ENCODE results near the gene MTA1. TPM values are rescaled to one million over a fixed set of nuclear protein-coding genes. Genes with fewer than 3 reads are reported as not detected.

The MTA1 gene
- total RNA-seq, 1 experiment from 2014 or later: 20.3 TPM

DNA sequence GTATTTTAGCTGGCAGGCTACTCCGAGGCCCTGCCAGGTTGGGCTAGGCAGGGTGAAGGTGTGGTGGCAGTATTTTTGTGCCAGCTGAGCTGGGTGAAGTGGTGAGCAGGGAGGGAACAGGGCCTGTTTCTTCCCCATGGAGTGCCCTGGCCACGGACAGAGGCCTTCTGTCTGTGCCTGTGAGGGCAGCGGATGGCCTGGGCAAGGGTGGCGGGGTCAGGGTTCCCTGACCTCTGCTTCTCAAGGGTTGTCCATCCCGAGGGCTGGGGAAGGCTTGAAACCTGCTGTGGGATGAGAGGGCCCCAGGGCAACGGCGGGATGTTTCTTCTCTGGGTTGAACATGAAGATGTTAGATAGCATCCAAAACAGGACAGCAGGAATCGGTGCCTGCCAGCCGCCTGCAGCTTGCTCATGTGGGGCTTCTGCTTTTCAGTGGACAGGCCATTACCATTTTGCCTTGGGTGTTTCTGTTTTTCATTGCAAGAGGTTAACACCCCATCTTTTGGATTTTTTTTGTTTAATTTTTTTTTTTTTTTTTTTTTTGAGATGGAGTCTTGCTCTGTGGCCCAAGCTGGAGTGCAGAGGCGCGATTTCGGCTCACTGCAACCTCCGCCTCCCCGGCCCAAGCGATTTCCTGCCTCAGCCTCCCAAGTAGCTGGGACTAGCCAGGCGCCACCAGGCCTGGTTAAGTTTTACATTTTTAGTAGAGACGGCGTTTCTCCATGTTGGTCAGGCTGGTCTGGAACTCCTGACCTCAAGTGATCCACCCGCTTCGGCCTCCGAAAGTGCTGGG is 3.3 kb downstream of the MTA1 start:
- no peak for DNase-seq (ENCODE audit: low read depth)

DNA sequence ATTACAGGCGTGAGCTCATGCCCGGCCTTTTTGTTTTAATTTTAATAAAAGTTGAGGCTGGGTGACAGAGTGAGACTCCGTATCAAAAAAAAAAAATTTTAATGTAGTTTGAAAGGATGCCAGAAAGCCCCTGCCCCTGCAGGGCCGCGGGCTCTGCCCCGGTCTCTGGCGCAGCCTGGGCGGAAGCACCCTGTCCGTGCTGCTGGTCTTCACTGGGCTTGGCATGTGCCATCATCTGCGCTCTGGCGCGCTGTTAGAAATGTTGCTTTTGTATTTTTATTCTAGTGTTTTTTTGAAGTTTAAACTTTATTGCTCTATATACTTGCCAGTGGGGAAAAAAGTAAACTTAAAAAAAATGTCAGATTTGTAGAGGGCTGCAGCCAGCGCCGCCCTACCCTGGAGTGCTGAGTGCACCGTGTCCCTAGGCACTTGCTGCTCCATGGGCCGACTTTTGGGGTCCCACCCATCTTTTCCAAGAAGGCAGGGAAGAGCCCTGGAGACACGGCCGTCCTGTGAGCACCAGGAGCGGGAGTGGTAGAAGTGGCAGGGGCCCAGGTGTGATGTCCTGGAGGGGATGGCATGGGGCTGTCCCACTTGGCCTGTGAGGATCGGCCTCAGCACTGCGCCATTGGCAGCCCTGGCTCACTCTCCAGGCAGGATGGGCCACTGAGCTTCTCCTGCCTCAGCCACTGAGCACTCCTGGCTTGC is 4.0 kb downstream of the MTA1 start:
- DNase-seq (ENCODE audit: low read depth): no peak

DNA sequence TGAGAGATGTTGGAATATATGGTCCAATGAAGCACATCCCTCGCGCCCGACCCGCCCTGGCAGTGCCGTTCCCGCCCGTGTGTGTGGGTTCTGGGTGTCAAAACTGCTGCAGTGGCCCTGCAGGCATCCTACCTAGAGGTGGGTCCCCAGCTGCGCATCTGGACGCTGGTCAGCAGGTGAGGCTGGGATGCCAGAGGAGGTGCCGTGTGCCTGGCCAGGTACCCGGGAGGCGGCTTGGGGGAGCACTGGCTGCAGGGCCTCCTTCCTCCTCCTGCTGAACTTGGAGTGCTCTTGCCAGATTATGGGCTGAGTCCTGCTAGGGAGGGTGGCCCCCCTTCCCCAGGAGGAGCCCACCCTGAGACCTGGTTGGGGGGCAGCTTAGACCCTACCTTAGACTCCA is 5.2 kb downstream of the MTA1 start:
- DNase-seq (ENCODE audit: low read depth): no peak

- no peak for DNase-seq (ENCODE audit: low read depth)
Measured at GRCh38 chr14:105425823-105426247, 6.2 kb downstream of the MTA1 start.

DNA sequence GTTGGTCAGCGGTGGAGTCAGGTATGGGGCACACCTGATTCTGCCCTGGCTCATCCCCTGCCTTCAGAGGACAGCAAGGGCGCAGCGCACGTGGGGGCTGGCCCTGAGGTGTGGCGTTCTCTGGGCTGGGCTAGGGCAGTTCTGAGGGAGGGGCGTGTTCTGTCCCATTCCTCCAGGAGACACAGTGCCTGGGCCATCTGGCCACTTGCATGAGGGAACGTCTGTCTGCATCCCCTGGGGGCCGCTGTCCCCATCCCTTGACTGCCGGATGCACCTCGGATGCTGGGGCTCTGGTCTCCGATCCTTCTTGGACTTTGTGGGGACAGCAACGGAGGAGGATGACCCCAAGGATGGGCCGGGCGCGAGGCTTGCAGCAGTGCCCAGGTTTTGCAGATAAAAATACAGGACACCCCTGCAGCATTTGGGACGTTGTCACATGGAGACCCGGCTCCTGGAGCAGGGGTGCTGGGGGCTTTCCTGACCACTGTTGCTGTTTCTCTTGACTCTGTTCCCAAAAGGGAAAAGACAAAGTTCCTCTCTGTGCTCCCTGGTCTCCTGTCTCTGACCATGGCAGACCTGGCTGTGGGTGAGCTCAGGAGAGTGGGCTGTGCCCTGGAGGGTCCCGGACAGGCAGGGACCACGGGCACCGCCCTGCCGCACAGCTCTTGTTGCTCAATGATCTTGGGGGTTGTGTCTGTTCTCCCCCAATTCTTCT is 6.9 kb downstream of the MTA1 start:
- no peak for DNase-seq (ENCODE audit: low read depth)

GRCh38 chr14:105427412-105427811 is 7.8 kb downstream of the MTA1 start:
- DNase-seq (ENCODE audit: low read depth): no peak

DNA sequence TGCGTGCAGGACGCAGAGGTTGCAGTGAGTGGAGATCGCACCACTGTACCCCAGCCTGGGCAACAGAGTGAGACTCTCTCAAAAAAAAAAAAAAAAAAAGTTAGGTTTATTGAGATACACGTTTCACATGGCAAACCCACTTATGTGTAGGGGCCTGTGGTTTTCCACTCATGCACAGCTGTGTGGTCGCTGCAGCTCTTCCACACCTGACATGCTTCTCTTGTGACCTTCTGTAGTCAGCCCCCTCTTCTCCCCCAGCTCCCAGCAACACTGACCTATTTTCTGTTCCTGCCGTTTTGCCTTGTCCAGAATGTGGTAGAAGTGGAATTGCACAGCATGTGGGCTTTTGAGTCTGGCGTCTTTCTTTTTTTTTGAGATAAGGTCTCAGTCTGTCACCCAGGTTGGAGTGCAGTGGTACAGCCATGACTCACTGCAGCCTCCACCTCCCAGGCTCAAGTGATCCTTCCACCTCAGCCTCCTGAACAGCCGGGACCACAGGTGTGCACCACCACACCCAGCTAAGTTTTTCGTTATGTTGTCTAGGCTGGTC is 8.4 kb downstream of the MTA1 start:
- no peak for DNase-seq (ENCODE audit: low read depth)

DNA sequence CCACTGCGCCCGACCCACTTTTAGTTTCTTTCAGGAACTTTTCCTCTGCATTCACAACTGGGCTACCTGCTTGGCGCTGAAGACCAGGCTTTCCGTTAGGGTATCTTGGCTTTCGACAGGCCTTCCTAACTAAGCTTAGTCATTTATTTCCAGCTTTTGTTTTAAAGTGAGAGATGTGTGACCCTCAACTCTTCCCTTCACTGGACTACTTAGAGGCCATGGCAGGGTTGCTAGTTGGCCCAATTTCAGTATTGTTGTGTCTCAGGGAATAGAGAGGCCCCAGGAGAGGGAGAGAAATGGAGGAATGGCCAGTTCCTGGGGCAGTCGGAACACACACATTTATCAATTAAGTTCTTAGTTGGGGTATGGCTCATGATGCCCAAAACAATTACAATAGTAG is 10.4 kb downstream of the MTA1 start:
- no peak for DNase-seq (ENCODE audit: low read depth)

GRCh38 chr14:105430565-105430964 is 10.9 kb downstream of the MTA1 start:
- DNase-seq (ENCODE audit: low read depth): peak; percentile 67

DNA sequence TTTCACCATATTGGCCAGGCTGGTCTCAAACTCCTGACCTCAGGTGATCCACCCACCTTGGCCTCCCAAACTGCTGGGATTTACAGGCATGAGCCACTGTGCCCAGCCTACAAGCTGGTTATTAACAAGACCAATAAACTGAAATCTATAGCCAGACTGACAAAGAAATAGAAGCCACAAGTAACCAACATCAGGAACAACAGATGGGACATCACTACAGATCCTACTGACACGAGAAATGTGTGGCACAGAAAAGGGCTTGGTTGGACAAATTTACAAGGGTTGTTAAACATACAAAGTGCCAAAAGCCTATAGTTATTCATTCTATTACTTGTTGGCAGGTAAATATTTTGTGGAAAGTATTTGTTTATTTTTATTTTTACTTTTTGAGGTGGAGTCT is 11.6 kb downstream of the MTA1 start:
- no peak for DNase-seq (ENCODE audit: low read depth)

GRCh38 chr14:105432657-105433056 is 13.0 kb downstream of the MTA1 start:
- no peak for DNase-seq (ENCODE audit: low read depth)

- no peak for DNase-seq (ENCODE audit: low read depth)
Measured at GRCh38 chr14:105433161-105433605, 13.6 kb downstream of the MTA1 start.

- DNase-seq (ENCODE audit: low read depth): no peak
Measured at GRCh38 chr14:105436402-105436801, 16.8 kb downstream of the MTA1 start.

DNA sequence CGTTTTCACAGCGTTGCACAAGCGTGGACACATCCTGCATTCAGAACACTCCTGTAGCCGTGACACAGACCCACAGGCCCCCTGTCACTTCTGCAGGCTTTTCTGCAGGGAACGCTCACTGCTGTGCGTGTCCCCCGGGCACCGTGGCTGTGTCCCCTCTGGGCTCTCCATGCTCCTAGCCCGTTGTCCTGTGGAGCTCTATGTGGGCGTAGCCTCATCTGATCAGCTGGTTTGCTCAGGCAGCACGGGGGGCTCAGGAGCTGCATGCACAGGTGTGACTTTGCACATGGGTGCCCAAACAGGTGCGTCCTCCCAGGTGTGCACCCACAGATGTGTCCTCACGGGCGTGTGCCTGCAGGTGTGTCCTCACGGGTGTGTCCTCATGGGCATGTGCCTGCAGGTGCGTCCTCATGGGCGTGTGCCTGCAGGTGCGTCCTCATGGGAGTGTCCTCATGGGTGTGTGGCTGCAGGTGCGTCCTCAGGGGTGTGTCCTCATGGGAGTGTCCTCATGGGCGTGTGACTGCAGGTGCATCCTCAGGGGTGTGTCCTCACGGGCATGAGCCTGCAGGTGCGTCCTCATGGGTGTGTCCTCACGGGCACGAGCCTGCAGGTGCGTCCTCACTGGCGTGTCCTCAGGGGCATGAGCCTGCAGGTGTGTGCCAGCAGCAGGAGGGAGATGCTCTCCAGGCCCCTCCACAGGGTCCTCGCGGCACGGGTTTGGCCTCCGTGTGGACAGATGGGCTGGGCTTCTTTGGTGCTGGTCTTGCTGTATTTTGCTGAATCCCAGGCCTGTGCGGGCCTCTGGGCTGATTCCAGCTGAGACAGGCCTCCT is 17.5 kb downstream of the MTA1 start:
- no peak for DNase-seq (ENCODE audit: low read depth)

DNA sequence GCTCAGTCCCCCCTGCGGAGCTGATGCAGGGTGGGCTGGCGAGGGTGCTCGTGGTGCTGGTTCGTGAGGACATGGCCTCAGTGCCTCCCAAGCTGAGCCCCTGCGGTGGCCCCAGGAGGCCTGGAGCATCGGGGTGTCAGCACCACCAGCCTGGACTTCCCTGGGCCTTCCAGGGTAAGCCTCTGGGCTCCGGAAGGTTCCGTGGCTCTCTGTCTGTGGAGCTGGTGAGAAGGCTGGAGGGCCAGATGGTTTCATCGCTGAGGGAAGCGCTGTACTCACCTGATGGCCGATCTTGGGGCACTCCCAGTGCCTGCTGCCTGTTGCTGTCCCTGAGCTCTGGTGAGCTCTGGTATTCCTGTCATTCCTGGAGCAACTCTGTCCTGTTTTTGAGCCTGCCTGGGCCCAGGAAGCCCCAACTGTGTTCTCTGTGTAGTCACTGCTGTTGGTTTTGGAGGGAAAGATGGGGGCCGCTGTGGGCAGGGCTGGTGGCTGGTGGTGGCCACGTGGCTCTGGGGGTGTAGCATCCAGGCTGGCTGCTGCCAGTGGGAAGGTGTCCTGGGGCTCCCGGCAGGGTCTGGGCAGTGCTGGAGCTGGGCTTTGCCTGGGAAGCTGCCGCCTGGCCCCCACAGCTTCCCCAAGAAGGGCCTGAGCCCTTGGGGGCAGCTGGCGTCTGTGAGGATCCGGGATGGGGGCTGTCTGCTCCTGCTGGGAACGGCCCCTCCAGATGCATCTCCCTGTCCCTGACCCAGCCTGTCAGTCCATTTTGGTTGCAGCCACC is 18.3 kb downstream of the MTA1 start:
- no peak for DNase-seq (ENCODE audit: low read depth)

GRCh38 chr14:105439179-105439578 is 19.6 kb downstream of the MTA1 start:
- DNase-seq (ENCODE audit: low read depth): no peak

DNA sequence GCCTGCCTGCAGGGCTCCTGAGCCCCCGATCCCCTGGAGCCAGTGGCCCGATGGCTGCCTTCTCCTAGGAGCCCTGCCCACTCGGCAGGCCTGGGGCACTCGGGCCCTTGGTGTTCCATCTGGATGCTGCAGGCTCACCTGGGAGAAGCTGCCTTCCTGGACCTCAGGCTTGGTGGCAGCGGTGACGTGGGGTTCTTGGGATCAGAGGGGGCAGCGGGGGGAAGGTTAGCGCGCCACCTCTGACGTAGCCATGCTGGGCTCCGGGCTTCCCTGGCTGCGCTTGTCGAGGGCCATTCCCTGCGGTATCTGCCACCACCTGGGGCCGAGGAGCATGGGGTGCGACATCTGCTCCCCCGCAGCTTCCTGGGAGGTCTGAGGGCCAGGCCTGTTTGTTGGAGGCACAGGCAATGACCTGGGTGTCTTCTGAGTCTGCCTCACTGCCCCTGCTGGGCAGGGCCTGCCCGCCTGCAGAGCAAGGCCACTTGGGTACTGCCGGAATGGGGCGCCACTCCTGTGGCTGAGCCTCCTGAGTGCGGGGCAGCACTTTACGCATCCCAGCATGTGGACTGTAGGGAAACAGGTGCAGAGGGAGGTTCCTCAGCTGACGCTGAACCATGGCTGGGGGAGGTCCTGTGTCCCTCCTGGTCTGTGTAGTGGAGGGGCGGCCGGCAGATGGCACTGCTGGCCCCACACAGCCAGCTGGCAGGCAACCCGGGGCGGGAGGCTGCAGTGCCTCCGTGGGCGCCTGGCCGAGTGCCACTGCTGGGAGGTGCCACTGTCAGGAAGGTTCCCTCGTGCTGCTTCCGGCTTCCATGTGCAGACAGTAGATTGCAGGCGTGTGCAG is 20.3 kb downstream of the MTA1 start:
- no peak for DNase-seq (ENCODE audit: low read depth)

DNA sequence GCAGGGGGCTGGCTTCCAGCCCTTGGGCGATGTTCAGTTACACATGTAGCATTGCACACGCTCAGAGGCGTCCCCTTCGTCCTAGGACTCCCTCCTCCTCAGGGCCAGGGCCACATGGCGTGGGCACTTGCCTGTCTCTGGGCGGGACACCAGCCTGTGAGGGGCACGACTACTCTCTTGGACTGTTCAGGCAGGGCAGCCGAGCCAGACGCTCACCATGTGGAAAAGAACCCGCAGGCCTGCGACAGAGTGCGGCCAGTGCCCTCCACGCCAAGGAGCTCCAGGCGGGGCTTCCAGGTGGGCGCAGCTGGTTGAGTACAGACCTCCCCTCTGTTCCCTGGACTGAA is 20.9 kb downstream of the MTA1 start:
- DNase-seq (ENCODE audit: low read depth): no peak

DNA sequence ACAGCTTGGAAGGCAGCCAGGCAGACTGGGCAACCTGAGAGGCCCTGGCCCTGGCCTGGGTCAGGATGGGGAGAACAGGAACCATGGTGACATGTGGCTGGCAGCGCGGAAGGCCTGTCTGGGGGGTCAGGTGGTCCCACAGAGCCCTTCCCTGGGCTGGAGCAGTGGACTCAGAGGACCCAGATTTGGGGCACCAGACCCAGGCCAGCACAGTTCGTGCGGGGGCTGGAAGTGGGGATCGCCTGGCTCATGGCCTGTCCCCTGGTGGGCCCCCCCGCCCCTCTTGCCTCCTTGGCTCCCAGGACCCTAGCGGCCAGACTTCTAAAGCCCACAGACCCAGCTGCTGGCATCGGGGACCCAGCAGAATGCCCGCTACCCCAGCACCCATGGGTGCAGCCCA is 21.4 kb downstream of the MTA1 start:
- DNase-seq (ENCODE audit: low read depth): no peak

DNA sequence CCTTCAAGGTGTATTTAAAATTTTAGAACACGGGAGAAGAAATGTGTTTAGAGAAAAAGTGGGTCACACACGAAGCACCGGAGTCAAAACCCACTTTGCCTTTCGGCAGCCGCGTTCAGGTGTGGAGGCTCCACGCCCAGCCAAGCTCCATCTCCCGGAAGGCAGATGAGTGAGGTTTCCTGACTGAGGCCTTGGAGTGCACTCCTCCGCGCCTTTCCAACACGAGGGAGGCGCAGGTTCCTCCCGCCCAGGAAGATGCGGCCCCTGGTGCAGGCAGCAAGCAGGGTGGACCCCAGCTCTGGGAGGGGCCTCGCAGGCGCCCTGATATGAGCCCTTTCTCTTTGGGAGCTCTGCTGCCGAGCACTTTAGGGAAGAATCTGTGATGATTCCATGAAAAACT is 22.5 kb downstream of the MTA1 start:
- no peak for DNase-seq (ENCODE audit: low read depth)

Data from M059J (cell line).